H9 (cell line): ENCODE results near the gene TNFAIP8L3. TPM values are rescaled to one million over a fixed set of nuclear protein-coding genes. Genes with fewer than 3 reads are reported as not detected.

ENCODE experiments used
- DNase-seq: peaks from one replicate; pipeline ENCODE4 v3.0.0-alpha.2; 2017
- H2AFZ ChIP-seq: one replicate; pipeline ENCODE4 v1.6.1; 2013; ENCODE audit warnings: mild to moderate bottlenecking, low read length, control low read depth, moderate library complexity
- H2AK5ac ChIP-seq: 2 replicates; pipeline ENCODE4 v1.6.1; 2013; ENCODE audit warnings: low read length, control low read depth, mixed read lengths; ENCODE audit not compliant: insufficient read length
- H2BK120ac ChIP-seq: one replicate; pipeline ENCODE4 v1.6.1; 2013; ENCODE audit warnings: low read depth, mild to moderate bottlenecking, low read length, control low read depth, inconsistent platforms; ENCODE audit not compliant: poor library complexity, severe bottlenecking
- H2BK12ac ChIP-seq: 2 replicates; pipeline ENCODE4 v1.6.1; 2013; ENCODE audit warnings: low read length, control low read depth, mixed read lengths, low read depth; ENCODE audit not compliant: insufficient read length
- H2BK15ac ChIP-seq: 2 replicates; pipeline ENCODE4 v1.6.1; 2013; ENCODE audit warnings: low read depth, low read length, control low read depth
- H2BK20ac ChIP-seq: one replicate; pipeline ENCODE4 v1.6.1; 2013; ENCODE audit warnings: low read depth, mild to moderate bottlenecking, low read length, control low read depth, inconsistent platforms; ENCODE audit not compliant: poor library complexity, severe bottlenecking
- H2BK5ac ChIP-seq: 2 replicates; pipeline ENCODE4 v1.6.1; 2013; ENCODE audit warnings: low read length, control low read depth, mixed read lengths; ENCODE audit not compliant: insufficient read length
- H3K14ac ChIP-seq: 2 replicates; pipeline ENCODE4 v1.6.1; 2013; ENCODE audit warnings: low read length, control low read depth; ENCODE audit not compliant: insufficient read depth
- H3K18ac ChIP-seq: 2 replicates; pipeline ENCODE4 v1.6.1; 2013; ENCODE audit warnings: low read depth, mild to moderate bottlenecking, mixed read lengths, low read length, control low read depth; ENCODE audit not compliant: insufficient read length
- H3K23ac ChIP-seq: 2 replicates; pipeline ENCODE4 v1.6.1; 2013; ENCODE audit warnings: low read length, control low read depth, mixed read lengths, low read depth; ENCODE audit not compliant: insufficient read length
- H3K23me2 ChIP-seq: 2 replicates; pipeline ENCODE4 v1.6.1; 2013; ENCODE audit warnings: low read depth, mild to moderate bottlenecking, mixed read lengths, low read length, control low read depth; ENCODE audit not compliant: insufficient read length, poor library complexity, severe bottlenecking
- H3K27ac ChIP-seq: 2 replicates; pipeline ENCODE4 v1.5.1; 2013; ENCODE audit warnings: low read length, control low read depth, mixed read lengths, low read depth; ENCODE audit not compliant: insufficient read length
- H3K27me3 ChIP-seq: 2 replicates; pipeline ENCODE4 v1.6.1; 2013; ENCODE audit warnings: low read length, control low read depth, inconsistent platforms; ENCODE audit not compliant: insufficient read depth
- H3K4ac ChIP-seq: 2 replicates; pipeline ENCODE4 v1.6.1; 2013; ENCODE audit warnings: low read depth, mild to moderate bottlenecking, control low read depth, inconsistent platforms, low read length, moderate library complexity
- H3K4me1 ChIP-seq: 2 replicates; pipeline ENCODE4 v1.6.1; 2013; ENCODE audit warnings: low read length, control low read depth, inconsistent platforms; ENCODE audit not compliant: insufficient read depth
- H3K4me2 ChIP-seq: 2 replicates; pipeline ENCODE4 v1.6.1; 2013; ENCODE audit warnings: low read length, control low read depth, mixed read lengths; ENCODE audit not compliant: insufficient read length, insufficient read depth
- H3K56ac ChIP-seq: 2 replicates; pipeline ENCODE4 v1.6.1; 2013; ENCODE audit warnings: low read depth, mild to moderate bottlenecking, mixed read lengths, low read length, control low read depth; ENCODE audit not compliant: insufficient read length
- H3K79me1 ChIP-seq: 2 replicates; pipeline ENCODE4 v1.6.1; 2013; ENCODE audit warnings: low read depth, mild to moderate bottlenecking, moderate library complexity, low read length, control low read depth, inconsistent platforms; ENCODE audit not compliant: insufficient read depth, poor library complexity, severe bottlenecking
- H3K79me2 ChIP-seq: 2 replicates; pipeline ENCODE4 v1.6.1; 2013; ENCODE audit warnings: low read length, control low read depth, inconsistent platforms; ENCODE audit not compliant: insufficient read depth
- H3K9ac ChIP-seq: 2 replicates; pipeline ENCODE4 v1.6.1; 2013; ENCODE audit warnings: low read length, control low read depth, mixed read lengths; ENCODE audit not compliant: insufficient read length; ENCODE audit errors: extremely low read depth
- H3K9me3 ChIP-seq: one replicate; pipeline ENCODE4 v1.6.1; 2013; ENCODE audit warnings: low read depth, low read length, inconsistent platforms; ENCODE audit not compliant: control insufficient read depth
- H3T11ph ChIP-seq: one replicate; pipeline ENCODE4 v1.6.1; 2013; ENCODE audit warnings: mild to moderate bottlenecking, low read length, control low read depth, inconsistent platforms
- H4K20me1 ChIP-seq: one replicate; pipeline ENCODE4 v1.6.1; 2013; ENCODE audit not compliant: control insufficient read depth, insufficient read length, insufficient read depth
- H4K5ac ChIP-seq: 2 replicates; pipeline ENCODE4 v1.6.1; 2013; ENCODE audit warnings: low read depth, mild to moderate bottlenecking, mixed read lengths, low read length, control low read depth; ENCODE audit not compliant: insufficient read length
- H4K8ac ChIP-seq: replicated peaks from 2 replicates; pipeline ENCODE4 v1.6.1; 2013; ENCODE audit warnings: low read length, control low read depth, mixed read lengths, low read depth; ENCODE audit not compliant: insufficient read length
- H4K91ac ChIP-seq: 2 replicates; pipeline ENCODE4 v1.6.1; 2013; ENCODE audit warnings: low read depth, mild to moderate bottlenecking, moderate library complexity, mixed read lengths, low read length, control low read depth; ENCODE audit not compliant: insufficient read length
- H3K27ac Mint-ChIP-seq, 3 experiments: 2 replicates in 2 of 3; 3 replicates in 1 of 3; pipeline ENCODE4 v1.8.0; 2020 to 2021; ENCODE audit warnings: mixed read lengths in 3 of 3, mild to moderate bottlenecking in 1 of 3, moderate library complexity in 1 of 3
- H3K27me3 Mint-ChIP-seq: 2 replicates; pipeline ENCODE4 v1.8.0; 2021; ENCODE audit warnings: low read depth, mild to moderate bottlenecking, moderate library complexity, mixed read lengths
- H3K36me3 Mint-ChIP-seq, 3 experiments: 2 replicates in 2 of 3; 3 replicates in 1 of 3; pipeline ENCODE4 v1.8.0; 2020 to 2021; ENCODE audit warnings: low read depth in 3 of 3, mixed read lengths in 3 of 3; ENCODE audit not compliant: insufficient read depth in 1 of 3
- H3K4me1 Mint-ChIP-seq, 2 experiments: 2 replicates each; pipeline ENCODE4 v1.8.0; 2020; ENCODE audit warnings: mixed read lengths in 2 of 2
- H3K4me3 Mint-ChIP-seq, 2 experiments: 2 replicates in 1 of 2; 3 replicates in 1 of 2; pipeline ENCODE4 v1.8.0; 2020 to 2021; ENCODE audit warnings: mild to moderate bottlenecking in 2 of 2, mixed read lengths in 2 of 2, moderate library complexity in 1 of 2
- H3K9me3 Mint-ChIP-seq, 2 experiments: 2 replicates in 1 of 2; 3 replicates in 1 of 2; pipeline ENCODE4 v1.8.0; 2020; ENCODE audit warnings: mild to moderate bottlenecking in 2 of 2, mixed read lengths in 2 of 2, moderate library complexity in 1 of 2
- CTCF ChIP-seq: fragments of 200-600 bp; sonication (generic); conservative IDR thresholded peaks from 3 replicates; pipeline ENCODE4 v1.8.0; 2021; ENCODE audit warnings: antibody characterized with exemption, mild to moderate bottlenecking
- total RNA-seq: library from RNA; stranded (reverse); gene quantifications from 2 replicates; pipeline ENCODE4 v1.2.1, GENCODE V29; 2021

Gene TNFAIP8L3
- total RNA-seq, 1 experiment from 2014 or later, result 0.22 TPM

GRCh38 chr15:51048308-51048707 is 46.4 kb downstream of the TNFAIP8L3 start:
- no peaks in the 10 kb centered on the region for H3K9me3 ChIP-seq
- H3K18ac ChIP-seq, result no peak overlapping the region
- H3K4ac ChIP-seq, result no peak overlapping the region
- no peak overlapping the region for H3K27ac ChIP-seq
- peaks cover 0 to 2% (median 1%) of the 10 kb centered on the region in 3 experiments; a peak in 2 of 7 replicates for H3K36me3 Mint-ChIP-seq
- no peaks in the 10 kb centered on the region for H3K9me3 Mint-ChIP-seq
- H2BK120ac ChIP-seq, result no peak overlapping the region
- H4K8ac ChIP-seq, result no peak overlapping the region
- H3K4me3 Mint-ChIP-seq, result no peak overlapping the region
- no peak overlapping the region for H2BK5ac ChIP-seq
- no peaks in the 10 kb centered on the region for H3K79me1 ChIP-seq
- no peak overlapping the region for H2BK12ac ChIP-seq
- no peak overlapping the region for H3K14ac ChIP-seq
- H3K4me2 ChIP-seq, result no peak overlapping the region
- H2BK15ac ChIP-seq, result no peak overlapping the region
- no peaks in the 10 kb centered on the region for H3K27me3 Mint-ChIP-seq
- H3K4me1 ChIP-seq, result peaks cover 2% of the 10 kb centered on the region; the same call in 1 of the 2 replicates
- no peaks in the 10 kb centered on the region for H3K23me2 ChIP-seq
- no peak overlapping the region for H4K5ac ChIP-seq
- H4K91ac ChIP-seq, result no peak overlapping the region
- H3K4me1 Mint-ChIP-seq, result peaks cover 27 to 35% of the 10 kb centered on the region in 2 experiments
- no peaks in the 10 kb centered on the region for H4K20me1 ChIP-seq
- TF ChIP-seq CTCF, result no peak
- no peak overlapping the region for H2AFZ ChIP-seq
- DNase-seq, result no peak
- no peak overlapping the region for H3K27ac Mint-ChIP-seq
- H2AK5ac ChIP-seq, result no peak overlapping the region
- H3K56ac ChIP-seq, result no peak overlapping the region
- no peak overlapping the region for H3T11ph ChIP-seq
- no peaks in the 10 kb centered on the region for H3K79me2 ChIP-seq
- H3K23ac ChIP-seq, result no peak overlapping the region
- H3K9ac ChIP-seq, result no peak overlapping the region
- no peak overlapping the region for H2BK20ac ChIP-seq
- H3K27me3 ChIP-seq, result no peaks in the 10 kb centered on the region
